HEK293T (cell line): ENCODE results near the gene CDH4.
A peak's percentile ranks its signal among the peaks of the same experiment; 100 is the strongest.

Experiments
- CTCF ChIA-PET: fragments of 350-600 bp; formaldehyde crosslinking; extraction: SDS; loops from one replicate; lab custom pipeline; 2021; ENCODE audit warnings: antibody characterized with exemption, inconsistent platforms; lab: Yijun Ruan, JAX
- POLR2A ChIA-PET: fragments of 350-600 bp; formaldehyde crosslinking; extraction: SDS; loops from one replicate; lab custom pipeline; 2020; ENCODE audit warnings: antibody characterized with exemption, inconsistent platforms; lab: Yijun Ruan, JAX
- DNase-seq: peaks from one replicate; pipeline ENCODE4 v3.0.0; 2012; ENCODE audit warnings: mixed read lengths; ENCODE audit errors: extremely low spot score
- ARNT ChIP-seq: fragments of 450-650 bp; IDR thresholded peaks from 2 replicates; pipeline ENCODE4 v1.6.1; 2017; ENCODE audit warnings: mild to moderate bottlenecking
- BHLHE40 ChIP-seq: fragments of 450-650 bp; IDR thresholded peaks from 2 replicates; pipeline ENCODE4 v1.6.1; 2016; ENCODE audit warnings: mild to moderate bottlenecking, moderate library complexity, borderline replicate concordance
- CTBP1 ChIP-seq: fragments of 450-650 bp; IDR thresholded peaks from 2 replicates; pipeline ENCODE4 v1.6.1; 2016; ENCODE audit warnings: borderline replicate concordance
- ELF4 ChIP-seq: fragments of 450-650 bp; IDR thresholded peaks from 2 replicates; pipeline ENCODE4 v1.6.1; 2017; ENCODE audit warnings: antibody characterized with exemption
- FOXA1 ChIP-seq: fragments of 450-650 bp; IDR thresholded peaks from 2 replicates; pipeline ENCODE4 v1.6.1; 2016; ENCODE audit warnings: mild to moderate bottlenecking
- FOXK2 ChIP-seq: fragments of 450-650 bp; IDR thresholded peaks from 2 replicates; pipeline ENCODE4 v1.6.1; 2016; ENCODE audit warnings: mild to moderate bottlenecking
- FOXM1 ChIP-seq: fragments of 450-650 bp; IDR thresholded peaks from 2 replicates; pipeline ENCODE4 v1.6.1; 2017; ENCODE audit warnings: mild to moderate bottlenecking, borderline replicate concordance
- HDGF ChIP-seq: fragments of 450-650 bp; IDR thresholded peaks from 2 replicates; pipeline ENCODE4 v1.6.1; 2017; ENCODE audit warnings: antibody characterized with exemption, borderline replicate concordance
- L3MBTL2 ChIP-seq: fragments of 450-650 bp; conservative IDR thresholded peaks from 2 replicates; pipeline ENCODE4 v1.6.1; 2016; ENCODE audit warnings: mild to moderate bottlenecking
- LEF1 ChIP-seq: fragments of 450-650 bp; IDR thresholded peaks from 2 replicates; pipeline ENCODE4 v1.6.1; 2017; ENCODE audit warnings: mild to moderate bottlenecking, borderline replicate concordance
- NFRKB ChIP-seq: fragments of 450-650 bp; IDR thresholded peaks from 2 replicates; pipeline ENCODE4 v1.6.1; 2016; ENCODE audit warnings: mild to moderate bottlenecking, moderate library complexity
- PKNOX1 ChIP-seq: fragments of 450-650 bp; IDR thresholded peaks from 2 replicates; pipeline ENCODE4 v1.6.1; 2016
- SP1 ChIP-seq: fragments of 450-650 bp; IDR thresholded peaks from 2 replicates; pipeline ENCODE4 v1.6.1; 2017
- SUZ12 ChIP-seq: fragments of 450-650 bp; IDR thresholded peaks from 2 replicates; pipeline ENCODE4 v1.6.1; 2016; ENCODE audit warnings: mild to moderate bottlenecking
- TARDBP ChIP-seq: fragments of 450-650 bp; IDR thresholded peaks from 2 replicates; pipeline ENCODE4 v1.6.1; 2016
- ZNF384 ChIP-seq: fragments of 450-650 bp; IDR thresholded peaks from 2 replicates; pipeline ENCODE4 v1.6.1; 2016

Gene CDH4

GRCh38 chr20:61251529-61252393, at the start of gene CDH4:
TSS of gene CDH4 (plus strand) at chr20:61252261.
- no peak for TF ChIP-seq NFRKB
- TF ChIP-seq ARNT = no peak
- no peak for TF ChIP-seq FOXK2
- no peak for TF ChIP-seq SP1
- no peak for TF ChIP-seq SUZ12
- no peak for TF ChIP-seq CTBP1
- TF ChIP-seq ELF4 = no peak
- no peak for TF ChIP-seq HDGF
- TF ChIP-seq L3MBTL2 = no peak
- TF ChIP-seq TARDBP = no peak
- no peak for TF ChIP-seq ZNF384
- TF ChIP-seq PKNOX1 = no peak
- TF ChIP-seq FOXA1 = no peak
- TF ChIP-seq FOXM1 = no peak
- TF ChIP-seq BHLHE40 = no peak
- TF ChIP-seq LEF1 = no peak
- ChIA-PET POLR2A (no interaction called here), CTCF (interaction anchor here (3.4 kb wide), 1 partner anchor 10 kb away, joined by 12 read pairs; no protein-coding TSS in a partner anchor)
- DNase-seq = peak; percentile 56

- DNase-seq = no peak
- CTCF ChIA-PET = no interaction called here
Measured at GRCh38 chr20:61203320-61203719, 48.7 kb upstream of the CDH4 start.

GRCh38 chr20:61204206-61204605, 47.9 kb upstream of the CDH4 start:
- no peak for TF ChIP-seq LEF1
- no peak for TF ChIP-seq TARDBP
- TF ChIP-seq PKNOX1 = no peak
- TF ChIP-seq HDGF = no peak
- no peak for TF ChIP-seq CTBP1
- TF ChIP-seq SUZ12 = no peak
- TF ChIP-seq FOXM1 = no peak
- TF ChIP-seq SP1 = no peak
- TF ChIP-seq BHLHE40 = no peak
- no peak for TF ChIP-seq FOXK2
- no peak for TF ChIP-seq ZNF384
- TF ChIP-seq NFRKB = no peak
- no peak for DNase-seq
- CTCF ChIA-PET = no interaction called here
- POLR2A ChIA-PET = no interaction called here

More at GRCh38 chr20:61203320-61203719, 48.7 kb upstream of the CDH4 start:
- TF ChIP-seq PKNOX1 (no peak), L3MBTL2 (no peak), FOXK2 (no peak), SP1 (no peak), BHLHE40 (no peak), TARDBP (no peak), SUZ12 (no peak), ZNF384 (no peak), HDGF (no peak), LEF1 (no peak), FOXA1 (no peak), ELF4 (no peak), FOXM1 (no peak)
- POLR2A ChIA-PET = no interaction called here

- no peak for TF ChIP-seq LEF1
- TF ChIP-seq ZNF384 = no peak
- TF ChIP-seq FOXK2 = no peak
- TF ChIP-seq BHLHE40 = no peak
- TF ChIP-seq SP1 = no peak
- TF ChIP-seq ARNT = no peak
- TF ChIP-seq PKNOX1 = no peak
- TF ChIP-seq TARDBP = no peak
- TF ChIP-seq FOXM1 = no peak
- DNase-seq = no peak
- POLR2A ChIA-PET = no interaction called here
- CTCF ChIA-PET = no interaction called here
Measured at GRCh38 chr20:61205769-61206168, 46.3 kb upstream of the CDH4 start.

- ChIA-PET CTCF (no interaction called here), POLR2A (no interaction called here)
- DNase-seq = no peak
- TF ChIP-seq SUZ12 = no peak
- TF ChIP-seq FOXK2 = no peak
- TF ChIP-seq TARDBP = no peak
- TF ChIP-seq ZNF384 = no peak
- no peak for TF ChIP-seq FOXA1
- TF ChIP-seq LEF1 = no peak
- TF ChIP-seq CTBP1 = no peak
- no peak for TF ChIP-seq SP1
- TF ChIP-seq L3MBTL2 = no peak
Measured at GRCh38 chr20:61210862-61211261, 41.2 kb upstream of the CDH4 start.

- no peak for TF ChIP-seq BHLHE40
- TF ChIP-seq FOXM1 = no peak
- TF ChIP-seq NFRKB = no peak
- TF ChIP-seq PKNOX1 = no peak
- no peak for TF ChIP-seq LEF1
- no peak for TF ChIP-seq ARNT
- no peak for TF ChIP-seq ZNF384
- TF ChIP-seq SUZ12 = no peak
- TF ChIP-seq HDGF = no peak
- TF ChIP-seq FOXA1 = no peak
- no peak for TF ChIP-seq L3MBTL2
- CTCF ChIA-PET = no interaction called here
- DNase-seq = no peak
- POLR2A ChIA-PET = no interaction called here
Measured at GRCh38 chr20:61217848-61218247, 34.2 kb upstream of the CDH4 start.
